ENCODE results near the gene FGF16.
"Not testable (repeated sequence)": the region's sequence is repeated elsewhere in the genome, so short reads cannot be mapped to it uniquely, and the experiment has no call there.

Gene FGF16

DNA sequence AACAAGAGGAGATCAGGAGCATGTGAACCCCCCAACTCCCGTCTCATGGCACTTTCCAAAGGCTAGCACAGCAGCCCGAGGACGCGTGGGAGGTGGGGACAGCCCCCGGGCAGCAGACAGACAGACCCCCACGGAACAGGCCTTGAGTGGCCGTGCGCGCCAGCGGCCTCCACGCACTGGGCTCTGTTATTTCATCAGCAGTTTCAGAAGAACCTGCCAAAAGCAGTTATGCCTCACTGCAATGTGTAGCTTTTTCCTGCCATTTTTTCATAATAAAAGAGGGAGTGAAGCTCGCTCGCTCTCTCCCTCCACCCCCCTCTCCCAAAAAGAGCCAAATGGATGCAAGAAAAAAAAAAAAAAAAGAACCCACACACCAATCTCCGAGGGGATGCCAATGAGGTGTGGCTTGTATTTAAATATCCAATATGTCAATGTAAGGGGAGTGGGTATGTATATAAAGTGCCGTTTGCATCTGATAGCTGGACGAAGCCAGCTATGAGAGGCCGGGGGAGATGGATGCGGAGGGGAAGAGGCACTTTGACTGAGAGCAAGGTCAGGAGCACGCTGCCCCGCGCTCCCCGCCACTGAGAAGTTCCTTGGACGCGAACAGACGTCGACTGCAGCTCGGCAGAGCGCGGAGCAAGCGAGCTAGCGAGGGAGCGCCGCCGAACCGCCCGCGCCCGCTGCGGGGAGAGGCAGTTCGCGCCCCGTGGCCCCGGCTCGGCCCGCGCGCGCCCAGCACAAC is at the start of gene FGF16:
FGF16 (plus strand) TSS at position 482 of the 745 bp plus-strand sequence. CDS start 286 bp downstream, outside the sequence.
- peak; percentile 8 for DNase-seq

- no peak for DNase-seq
These were observed 48.7 kb upstream of the FGF16 start for GRCh38 chrX:77398330-77398954.

DNA sequence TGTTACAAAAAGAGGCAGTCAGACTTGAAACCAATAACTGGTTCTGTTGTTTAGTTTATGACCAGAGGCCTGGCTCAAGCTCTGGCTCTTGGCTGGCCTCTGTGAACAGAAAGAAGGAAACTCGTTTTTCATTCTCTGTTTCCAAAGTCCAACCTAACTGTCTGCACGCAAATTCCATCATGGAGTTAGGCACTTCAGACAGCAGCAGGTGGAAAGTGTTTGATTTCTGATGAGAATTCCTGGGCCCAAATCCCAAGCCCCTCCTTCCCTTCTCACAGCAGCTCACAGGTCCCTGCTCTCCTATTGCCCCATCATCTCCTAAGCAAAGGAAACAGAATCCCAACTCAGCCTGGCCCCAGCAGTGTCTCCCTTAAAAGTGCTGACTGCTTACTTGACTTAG is 42.8 kb upstream of the FGF16 start:
- DNase-seq = no peak

DNA sequence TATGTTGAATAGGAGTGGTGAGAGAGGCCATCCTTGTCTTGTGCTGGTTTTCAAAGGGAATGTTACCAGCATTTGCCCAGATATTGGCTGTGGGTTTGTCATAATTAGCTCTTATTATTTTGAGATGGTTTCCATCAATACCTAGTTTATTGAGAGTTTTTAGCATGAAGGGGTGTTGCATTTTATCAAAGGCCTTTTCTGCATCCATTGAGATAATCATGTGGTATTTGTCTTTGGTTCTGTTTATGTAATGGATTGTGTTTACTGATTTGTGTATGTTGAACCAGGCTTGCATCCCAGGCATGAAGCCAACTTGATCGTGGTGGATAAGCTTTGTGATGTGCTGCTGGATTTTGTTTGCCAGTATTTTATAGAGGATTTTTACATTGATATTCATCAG is 39.4 kb upstream of the FGF16 start:
- DNase-seq = not testable (repeated sequence)

DNA sequence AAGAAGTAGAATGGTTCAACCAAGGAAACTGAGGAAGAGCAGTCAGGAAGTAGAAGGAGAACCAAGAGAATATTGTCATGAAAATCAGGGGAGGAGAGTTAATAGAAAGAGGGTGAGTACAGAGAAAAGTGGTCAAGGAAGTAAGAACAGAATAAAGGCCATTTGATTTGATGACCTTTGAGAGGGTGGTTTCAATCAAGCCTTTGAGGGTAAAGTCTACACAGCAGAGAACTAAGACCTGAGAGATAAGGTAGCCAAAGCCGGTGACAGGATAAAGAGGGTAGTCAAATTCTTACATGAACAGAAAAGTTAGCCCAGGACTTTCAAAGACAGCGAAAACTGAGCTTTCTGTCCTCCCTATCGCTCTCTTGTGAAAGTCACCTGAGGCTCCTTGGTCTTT is 34.6 kb upstream of the FGF16 start:
- DNase-seq = no peak

DNA sequence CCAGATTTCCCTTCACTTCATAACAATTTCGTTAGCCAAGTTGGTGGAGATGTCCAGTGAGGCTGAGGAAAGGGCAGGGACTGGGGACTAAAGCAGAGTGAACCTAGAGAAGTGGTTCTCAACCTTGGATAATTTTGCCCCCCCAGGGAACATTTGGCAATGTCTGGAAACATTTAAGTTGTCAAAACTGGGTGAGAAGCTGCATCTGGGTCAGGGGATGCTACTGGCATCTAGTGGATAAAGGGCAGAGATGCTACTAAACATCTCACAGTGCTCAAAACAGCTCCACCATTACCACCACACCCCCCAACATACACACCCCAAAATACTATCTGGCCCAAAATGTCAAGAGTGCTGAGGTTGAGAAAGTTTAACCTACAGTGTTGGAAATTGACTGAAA is 32.0 kb upstream of the FGF16 start:
- DNase-seq = no peak

DNA sequence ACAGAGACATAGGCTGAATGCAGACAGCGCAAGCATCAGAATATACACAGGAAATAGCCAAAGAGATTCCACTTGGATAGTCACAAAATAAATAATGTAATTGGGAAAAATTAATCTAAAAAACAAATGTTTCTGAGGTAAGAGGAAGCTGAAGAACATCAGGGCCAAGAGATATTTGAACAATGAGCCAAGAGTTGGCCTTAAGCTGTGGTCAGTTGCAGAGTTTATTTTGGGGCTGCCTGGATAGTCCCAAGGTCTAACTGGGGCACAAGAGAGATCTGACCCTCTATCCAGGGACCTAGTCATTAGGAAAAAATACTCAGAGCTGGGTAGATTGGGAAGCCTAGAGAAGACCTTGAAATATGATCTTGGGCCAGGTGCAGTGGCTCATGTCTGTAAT is 31.3 kb upstream of the FGF16 start:
- DNase-seq = no peak

DNA sequence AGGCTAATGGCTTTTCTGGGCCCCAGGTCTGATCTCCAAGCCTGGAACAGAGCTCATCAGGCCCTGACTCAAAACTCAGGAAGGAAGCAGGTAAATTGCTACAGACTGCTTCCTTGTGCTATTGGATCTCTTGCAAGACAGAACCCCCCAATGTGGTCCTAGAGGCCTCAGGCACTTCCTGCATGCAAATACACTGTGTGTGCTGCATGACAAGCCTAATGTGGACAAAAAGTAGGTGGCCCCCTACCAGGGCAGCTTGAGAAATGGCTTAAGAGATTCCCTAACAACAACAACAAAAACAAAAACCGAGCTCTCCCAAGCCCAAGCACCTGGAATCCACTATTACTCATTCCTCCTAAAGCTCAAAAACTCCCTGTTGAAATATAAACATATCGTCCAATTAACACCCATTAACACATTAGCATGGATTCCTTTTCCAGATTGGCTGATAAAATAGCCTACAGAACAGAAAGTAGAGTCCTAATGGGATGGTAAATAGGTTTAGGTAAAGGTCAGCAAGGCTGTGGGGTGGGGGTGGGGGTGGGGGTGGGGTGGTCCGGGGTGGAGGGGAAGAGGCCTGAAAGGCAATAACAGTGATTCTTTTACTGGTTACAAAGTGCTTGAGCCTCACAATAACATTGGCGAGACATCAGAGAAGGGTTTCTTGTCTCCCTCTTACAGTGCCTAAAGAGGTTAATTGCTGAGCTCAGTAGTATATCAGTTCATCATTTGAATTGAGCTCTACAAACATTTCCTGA is 24.1 kb upstream of the FGF16 start:
- no peak for DNase-seq

DNA sequence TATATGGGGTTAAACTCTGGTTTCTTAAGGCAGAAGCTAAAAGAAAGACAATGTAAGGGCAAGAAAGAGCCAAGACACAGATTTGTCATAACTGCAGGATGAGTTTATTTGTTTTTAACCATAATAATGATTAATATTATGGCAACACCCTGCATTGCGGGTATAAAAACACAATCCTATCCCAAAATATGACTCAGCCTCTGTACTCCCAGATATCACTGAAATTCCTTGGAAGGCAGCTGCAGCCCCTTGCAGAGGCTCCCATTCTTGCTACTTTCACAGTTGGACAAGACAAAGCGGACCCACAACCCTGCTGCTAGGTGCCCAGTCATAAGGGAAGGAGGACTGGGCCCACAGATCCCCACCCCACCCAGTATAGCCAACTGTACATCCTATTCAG is 20.4 kb upstream of the FGF16 start:
- DNase-seq = no peak

- no peak for DNase-seq
These were observed 19.6 kb upstream of the FGF16 start for GRCh38 chrX:77427611-77428010.

GRCh38 chrX:77428551-77428950 is 18.6 kb upstream of the FGF16 start:
- no peak for DNase-seq

DNA sequence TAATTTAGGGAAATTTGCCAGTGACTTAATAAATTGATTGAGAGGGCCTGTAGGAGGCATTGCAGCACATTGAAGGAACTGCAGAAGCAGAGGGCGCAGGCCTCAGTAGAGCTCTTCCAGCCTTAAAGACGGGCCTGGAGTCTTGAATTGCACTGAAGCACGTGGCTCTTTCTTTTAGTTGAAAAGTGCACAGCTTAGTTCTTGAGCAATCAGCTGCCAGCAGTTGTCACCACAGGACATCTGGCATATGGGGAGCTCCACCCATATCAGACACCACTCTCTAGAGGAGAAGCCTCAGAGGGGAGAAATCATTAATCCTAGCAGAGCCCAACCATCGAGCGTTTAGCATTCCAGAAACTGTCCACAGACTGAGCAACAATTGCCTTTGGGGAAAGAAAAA is 16.0 kb upstream of the FGF16 start:
- DNase-seq = no peak

DNA sequence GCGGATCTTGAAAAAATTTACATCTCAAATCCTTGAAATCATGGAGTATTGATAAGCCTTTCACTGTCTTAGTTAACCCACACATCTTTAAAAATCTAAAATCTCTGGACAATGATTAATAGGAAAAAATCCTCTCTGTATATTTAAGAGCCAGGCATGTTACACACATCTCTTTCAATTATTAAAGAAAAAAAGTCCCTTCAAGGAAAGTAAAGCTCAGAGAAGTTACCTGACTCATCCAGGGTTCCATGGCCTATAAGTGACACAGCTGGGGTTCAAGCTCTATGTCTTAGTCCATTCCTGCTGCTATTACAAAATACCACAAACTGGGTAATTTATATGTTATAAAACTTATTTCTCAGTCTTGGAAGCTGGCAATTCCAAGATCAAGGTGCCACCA is 14.2 kb upstream of the FGF16 start:
- DNase-seq = no peak

- no peak for DNase-seq
These were observed 12.2 kb upstream of the FGF16 start for GRCh38 chrX:77434962-77435361.

DNA sequence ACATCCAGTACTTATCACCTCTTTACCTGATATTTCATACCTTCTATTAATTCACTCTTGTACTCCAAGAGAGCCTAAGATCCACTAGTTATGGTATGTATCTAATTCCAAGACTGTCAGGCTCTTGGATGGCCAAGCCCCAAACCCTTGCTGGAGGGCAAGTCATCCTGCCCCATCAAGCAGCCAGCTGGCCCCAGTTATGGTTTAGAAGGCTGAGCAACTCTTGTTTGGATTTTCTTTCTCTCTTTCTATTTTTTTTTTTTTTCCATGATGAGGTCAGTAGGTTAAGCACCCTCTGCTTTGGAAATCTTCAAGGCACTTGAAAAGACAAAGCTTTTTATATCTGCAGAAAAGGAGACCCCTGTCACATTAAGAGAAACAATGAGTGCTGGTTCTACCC is 10.9 kb upstream of the FGF16 start:
- DNase-seq = no peak

- DNase-seq = no peak
These were observed 10.5 kb upstream of the FGF16 start for GRCh38 chrX:77436682-77437081.

GRCh38 chrX:77440330-77440729 is 6.9 kb upstream of the FGF16 start:
- DNase-seq = no peak

DNA sequence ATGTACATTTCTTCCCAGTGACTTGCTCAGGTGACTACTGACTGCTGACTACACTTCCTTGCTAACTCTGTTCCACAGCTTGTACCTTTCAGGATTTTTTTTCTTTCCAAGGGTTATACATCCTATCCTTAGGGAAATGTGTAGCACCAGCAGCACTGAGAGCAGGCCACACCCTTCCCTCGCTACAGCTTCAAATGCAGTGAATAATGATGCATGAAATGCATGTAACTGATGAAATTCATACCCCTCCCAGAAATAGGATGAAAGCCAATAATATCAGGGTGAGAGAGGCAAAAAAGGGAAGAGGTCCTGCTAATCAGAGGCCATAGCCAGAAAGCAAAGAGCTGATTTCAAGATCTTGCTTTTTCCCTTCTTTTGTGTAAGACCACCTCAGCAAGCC is 6.2 kb upstream of the FGF16 start:
- no peak for DNase-seq

- no peak for DNase-seq
These were observed 5.7 kb upstream of the FGF16 start for GRCh38 chrX:77441479-77441878.

DNA sequence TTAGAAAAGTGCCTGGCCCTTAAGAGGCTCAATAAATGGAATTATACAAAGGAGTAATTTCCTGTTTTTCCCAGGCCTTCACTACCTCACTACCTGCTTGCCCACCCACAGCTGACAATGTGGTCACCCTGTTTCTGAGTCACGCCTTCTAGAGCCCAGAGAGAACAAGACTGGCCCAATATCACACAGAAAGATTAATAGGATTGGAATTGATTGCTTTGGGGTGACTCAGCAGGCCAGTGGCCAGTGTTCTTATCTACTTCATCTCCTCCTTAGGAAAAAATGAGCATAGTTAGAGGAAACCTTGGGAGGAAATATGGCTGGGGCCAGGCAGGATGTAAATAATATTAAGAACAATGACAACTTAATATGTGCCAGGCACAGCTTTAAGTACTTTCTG is 4.5 kb upstream of the FGF16 start:
- no peak for DNase-seq

DNA sequence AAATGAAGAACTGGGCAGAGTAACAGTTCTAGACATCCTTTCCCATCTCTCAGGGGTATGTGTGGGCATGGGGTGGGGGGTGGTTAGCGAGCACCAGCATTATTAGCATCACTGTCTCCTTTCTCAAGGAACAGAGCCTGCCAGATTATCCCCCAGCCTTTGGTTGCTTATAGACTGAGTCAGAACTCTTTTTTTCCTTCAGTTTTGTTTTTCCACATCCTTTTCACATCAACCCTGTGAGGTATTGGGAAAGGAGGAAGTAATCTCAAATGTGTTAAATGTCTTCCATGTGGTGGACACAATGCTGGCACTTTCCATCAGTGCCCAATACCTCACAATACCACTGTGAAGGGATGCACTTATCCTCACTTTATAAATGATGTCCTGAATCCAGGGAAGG is 3.1 kb upstream of the FGF16 start:
- DNase-seq = no peak

DNA sequence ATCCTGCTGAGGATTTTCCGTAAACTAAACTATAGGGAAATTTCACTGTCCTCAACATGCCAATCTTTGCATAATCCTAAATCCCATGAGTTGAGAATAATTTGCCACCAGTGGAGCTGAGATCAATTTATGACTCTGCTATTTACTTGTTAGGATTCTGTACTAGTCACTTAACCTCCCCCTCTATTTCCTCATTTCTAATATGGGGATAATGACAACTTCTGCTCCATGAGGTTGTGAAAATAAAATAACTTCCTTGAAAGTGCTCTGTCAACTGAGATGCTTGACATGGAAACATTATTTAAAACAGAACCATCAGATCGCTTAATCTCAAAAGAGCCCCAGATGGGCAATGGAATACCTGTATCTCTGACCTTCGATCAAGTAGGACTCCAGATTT is 2.6 kb upstream of the FGF16 start:
- DNase-seq = no peak

DNA sequence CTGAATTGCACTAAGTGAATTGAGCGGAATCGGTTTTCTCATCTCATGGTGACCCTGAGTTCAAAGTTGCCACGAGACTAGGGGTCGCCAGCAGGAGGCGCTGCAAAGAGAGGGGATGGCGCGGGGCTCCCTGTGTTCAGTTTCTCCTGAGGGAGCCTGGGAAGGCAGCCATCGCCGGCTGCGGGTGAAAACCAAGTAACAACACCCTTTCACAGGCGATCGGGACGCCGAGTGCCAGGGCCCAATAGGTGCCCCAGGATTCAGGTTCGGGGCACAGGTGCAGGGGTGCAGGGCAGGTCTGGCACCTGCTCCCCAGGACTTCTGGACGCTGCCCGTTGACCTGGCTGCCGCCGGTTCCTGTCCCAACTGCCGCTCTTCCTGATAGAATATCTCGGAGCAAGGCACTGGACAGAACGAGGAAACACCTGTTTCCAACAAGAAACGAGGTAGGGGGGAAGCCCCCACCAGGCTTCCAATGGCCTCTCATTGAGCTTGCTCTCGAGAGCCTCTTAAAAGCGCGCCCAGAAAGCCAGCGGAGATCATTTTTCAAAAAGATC is 1.1 kb upstream of the FGF16 start:
- peak; percentile 69 for DNase-seq
